ENCODE data around the gene NOL9.
"Not testable (repeated sequence)": the region's sequence is repeated elsewhere in the genome, so short reads cannot be mapped to it uniquely, and the experiment has no call there.

Gene NOL9

GRCh38 chr1:6601923-6602668 is 47.8 kb upstream of the NOL9 start:
- TF ChIP-seq, protein P1, sequence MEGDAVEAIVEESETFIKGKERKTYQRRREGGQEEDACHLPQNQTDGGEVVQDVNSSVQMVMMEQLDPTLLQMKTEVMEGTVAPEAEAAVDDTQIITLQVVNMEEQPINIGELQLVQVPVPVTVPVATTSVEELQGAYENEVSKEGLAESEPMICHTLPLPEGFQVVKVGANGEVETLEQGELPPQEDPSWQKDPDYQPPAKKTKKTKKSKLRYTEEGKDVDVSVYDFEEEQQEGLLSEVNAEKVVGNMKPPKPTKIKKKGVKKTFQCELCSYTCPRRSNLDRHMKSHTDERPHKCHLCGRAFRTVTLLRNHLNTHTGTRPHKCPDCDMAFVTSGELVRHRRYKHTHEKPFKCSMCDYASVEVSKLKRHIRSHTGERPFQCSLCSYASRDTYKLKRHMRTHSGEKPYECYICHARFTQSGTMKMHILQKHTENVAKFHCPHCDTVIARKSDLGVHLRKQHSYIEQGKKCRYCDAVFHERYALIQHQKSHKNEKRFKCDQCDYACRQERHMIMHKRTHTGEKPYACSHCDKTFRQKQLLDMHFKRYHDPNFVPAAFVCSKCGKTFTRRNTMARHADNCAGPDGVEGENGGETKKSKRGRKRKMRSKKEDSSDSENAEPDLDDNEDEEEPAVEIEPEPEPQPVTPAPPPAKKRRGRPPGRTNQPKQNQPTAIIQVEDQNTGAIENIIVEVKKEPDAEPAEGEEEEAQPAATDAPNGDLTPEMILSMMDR (IDR thresholded peaks at IDR 0.05; ENCODE audit: low read length) = no peak
- TF ChIP-seq EZH2 (IDR thresholded peaks at IDR 0.05; ENCODE audit: borderline replicate concordance, low read length) = no peak
- no peaks in the 10 kb centered on the region for H3K9me3 ChIP-seq (ENCODE audit: low read length)
- peaks cover 48% of the 10 kb centered on the region for H3K4me1 ChIP-seq (ENCODE audit: insufficient read depth, low read length, severe bottlenecking)
- no peaks in the 10 kb centered on the region for H3K27me3 ChIP-seq (ENCODE audit: insufficient read depth, low read length)
- peak overlapping the region; percentile 81 for H3K27ac ChIP-seq (ENCODE audit: low read depth, low read length, poor library complexity, severe bottlenecking)
- peak overlapping the region; percentile 99 for H3K4me2 ChIP-seq (ENCODE audit: low read length)
- no peak overlapping the region for H2AFZ ChIP-seq (ENCODE audit: low read length)
- H3F3A ChIP-seq (ENCODE audit: insufficient read depth, low read length) = no peaks in the 10 kb centered on the region
- peak overlapping the region; percentile 95 for H3K9ac ChIP-seq (ENCODE audit: low read length)
- H3K4me3 ChIP-seq (ENCODE audit: low read depth, low read length, poor library complexity, severe bottlenecking) = peak overlapping the region; percentile 78
- H3K79me2 ChIP-seq (ENCODE audit: insufficient read depth, low read length) = peaks cover 27% of the 10 kb centered on the region
- no peaks in the 10 kb centered on the region for H4K20me1 ChIP-seq (ENCODE audit: insufficient read depth, low read length)
- peaks cover 33% of the 10 kb centered on the region for H3K36me3 ChIP-seq (ENCODE audit: insufficient read depth, low read length)
- H3K9me2 ChIP-seq (ENCODE audit: low read depth, low read length) = no peaks in the 10 kb centered on the region

GRCh38 chr1:6601049-6601922 is 47.0 kb upstream of the NOL9 start:
- Histone ChIP-seq H3K27ac (ENCODE audit: low read depth, low read length, poor library complexity, severe bottlenecking) (peak overlapping the region; percentile 81), H3K9ac (ENCODE audit: low read length) (peak overlapping the region; percentile 95), H2AFZ (ENCODE audit: low read length) (no peak overlapping the region), H4K20me1 (ENCODE audit: insufficient read depth, low read length) (no peaks in the 10 kb centered on the region), H3K4me1 (ENCODE audit: insufficient read depth, low read length, severe bottlenecking) (peaks cover 56% of the 10 kb centered on the region), H3K4me3 (ENCODE audit: low read depth, low read length, poor library complexity, severe bottlenecking) (peak overlapping the region; percentile 78), H3K4me2 (ENCODE audit: low read length) (peak overlapping the region; percentile 99), H3K9me3 (ENCODE audit: low read length) (no peaks in the 10 kb centered on the region), H3K27me3 (ENCODE audit: insufficient read depth, low read length) (no peaks in the 10 kb centered on the region), H3F3A (ENCODE audit: insufficient read depth, low read length) (no peaks in the 10 kb centered on the region), H3K9me2 (ENCODE audit: low read depth, low read length) (no peaks in the 10 kb centered on the region), H3K36me3 (ENCODE audit: insufficient read depth, low read length) (peaks cover 41% of the 10 kb centered on the region), H3K79me2 (ENCODE audit: insufficient read depth, low read length) (peaks cover 27% of the 10 kb centered on the region)
- TF ChIP-seq, protein P1 (IDR thresholded peaks at IDR 0.05; ENCODE audit: low read length) = peak; percentile 14; the same call in 1 of the 2 replicates
- no peak for TF ChIP-seq EZH2 (IDR thresholded peaks at IDR 0.05; ENCODE audit: borderline replicate concordance, low read length)

GRCh38 chr1:6600410-6601048 is 46.2 kb upstream of the NOL9 start:
- no peaks in the 10 kb centered on the region for H3F3A ChIP-seq (ENCODE audit: insufficient read depth, low read length)
- no peaks in the 10 kb centered on the region for H4K20me1 ChIP-seq (ENCODE audit: insufficient read depth, low read length)
- no peak for TF ChIP-seq EZH2 (IDR thresholded peaks at IDR 0.05; ENCODE audit: borderline replicate concordance, low read length)
- TF ChIP-seq, protein P1 (IDR thresholded peaks at IDR 0.05; ENCODE audit: low read length) = no peak
- H3K4me1 ChIP-seq (ENCODE audit: insufficient read depth, low read length, severe bottlenecking) = peaks cover 56% of the 10 kb centered on the region
- H3K9me2 ChIP-seq (ENCODE audit: low read depth, low read length) = no peaks in the 10 kb centered on the region
- no peaks in the 10 kb centered on the region for H3K9me3 ChIP-seq (ENCODE audit: low read length)
- no peak overlapping the region for H2AFZ ChIP-seq (ENCODE audit: low read length)
- peak overlapping the region; percentile 78 for H3K4me3 ChIP-seq (ENCODE audit: low read depth, low read length, poor library complexity, severe bottlenecking)
- H3K27ac ChIP-seq (ENCODE audit: low read depth, low read length, poor library complexity, severe bottlenecking) = peak overlapping the region; percentile 81
- H3K36me3 ChIP-seq (ENCODE audit: insufficient read depth, low read length) = peaks cover 49% of the 10 kb centered on the region
- H3K79me2 ChIP-seq (ENCODE audit: insufficient read depth, low read length) = peaks cover 27% of the 10 kb centered on the region
- peak overlapping the region; percentile 95 for H3K9ac ChIP-seq (ENCODE audit: low read length)
- peak overlapping the region; percentile 99 for H3K4me2 ChIP-seq (ENCODE audit: low read length)
- H3K27me3 ChIP-seq (ENCODE audit: insufficient read depth, low read length) = no peaks in the 10 kb centered on the region

DNA sequence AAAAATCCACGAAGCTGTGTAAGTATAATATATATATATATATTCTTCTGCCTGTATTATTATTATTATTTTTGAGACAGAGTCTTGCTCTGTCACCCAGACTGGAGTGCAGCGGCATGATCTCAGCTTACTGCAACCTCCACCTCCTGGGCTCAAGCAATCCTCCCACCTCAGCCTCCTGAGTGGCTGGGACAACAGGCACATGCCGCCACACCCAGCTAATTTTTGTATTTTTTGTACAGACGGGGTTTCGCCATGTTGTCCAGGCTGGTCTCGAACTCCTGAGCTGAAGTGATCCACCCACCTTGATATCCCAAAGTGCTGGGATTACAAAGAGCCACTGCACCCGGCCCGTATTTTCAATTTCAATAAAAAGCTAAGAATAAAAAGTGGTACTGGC is 45.7 kb upstream of the NOL9 start:
- peaks cover 56% of the 10 kb centered on the region for H3K4me1 ChIP-seq (ENCODE audit: insufficient read depth, low read length, severe bottlenecking)
- not testable (repeated sequence) for H2AFZ ChIP-seq (ENCODE audit: low read length); H3K9me3 ChIP-seq (ENCODE audit: low read length); H4K20me1 ChIP-seq (ENCODE audit: insufficient read depth, low read length); H3F3A ChIP-seq (ENCODE audit: insufficient read depth, low read length); H3K9me2 ChIP-seq (ENCODE audit: low read depth, low read length); H3K27me3 ChIP-seq (ENCODE audit: insufficient read depth, low read length)
- H3K36me3 ChIP-seq (ENCODE audit: insufficient read depth, low read length) = peaks cover 54% of the 10 kb centered on the region
- H3K9ac ChIP-seq (ENCODE audit: low read length) = peak overlapping the region; percentile 95
- peak overlapping the region; percentile 81 for H3K27ac ChIP-seq (ENCODE audit: low read depth, low read length, poor library complexity, severe bottlenecking)
- peak overlapping the region; percentile 78 for H3K4me3 ChIP-seq (ENCODE audit: low read depth, low read length, poor library complexity, severe bottlenecking)
- peak overlapping the region; percentile 99 for H3K4me2 ChIP-seq (ENCODE audit: low read length)
- H3K79me2 ChIP-seq (ENCODE audit: insufficient read depth, low read length) = peaks cover 27% of the 10 kb centered on the region

All from OCI-LY1 (cell line).